ENCODE results near the gene TDG. TPM values are rescaled to one million over a fixed set of nuclear protein-coding genes. Genes with fewer than 3 reads are reported as not detected.
"Not testable (repeated sequence)": the region's sequence is repeated elsewhere in the genome, so short reads cannot be mapped to it uniquely, and the experiment has no call there.

Gene TDG
- total RNA-seq, 2 donors from 2014 or later = 53.4 to 58.1 TPM

DNA sequence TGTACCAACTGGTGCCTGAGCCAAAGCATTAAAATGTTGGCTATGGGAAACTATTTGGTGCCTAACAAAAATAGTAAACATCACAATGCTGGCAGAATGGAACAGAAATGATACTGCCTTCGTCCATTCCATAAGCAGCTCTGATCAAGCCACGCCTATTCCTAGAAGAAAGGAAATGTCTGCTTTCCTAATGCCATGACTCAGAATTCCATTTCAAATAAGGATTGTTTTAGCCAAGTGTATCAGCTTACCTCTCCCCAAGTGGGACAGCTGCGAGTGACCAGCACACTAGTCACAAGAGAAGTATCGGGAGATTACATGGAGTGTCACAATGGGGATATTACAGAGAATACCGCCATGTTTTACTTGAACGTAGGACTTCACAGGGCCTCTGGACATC lies 45.6 kb downstream of the TDG start:
- Mint-ChIP-seq H3K4me1 (no peaks in the 10 kb centered on the region), H3K4me3 (no peak overlapping the region)
- 76 to 80% methylated on average over 5 to 6 of the region's 6 CpGs for WGBS, 2 experiments (ENCODE audit: insufficient coverage in 1 of 2, insufficient read length in 1 of 2)

DNA sequence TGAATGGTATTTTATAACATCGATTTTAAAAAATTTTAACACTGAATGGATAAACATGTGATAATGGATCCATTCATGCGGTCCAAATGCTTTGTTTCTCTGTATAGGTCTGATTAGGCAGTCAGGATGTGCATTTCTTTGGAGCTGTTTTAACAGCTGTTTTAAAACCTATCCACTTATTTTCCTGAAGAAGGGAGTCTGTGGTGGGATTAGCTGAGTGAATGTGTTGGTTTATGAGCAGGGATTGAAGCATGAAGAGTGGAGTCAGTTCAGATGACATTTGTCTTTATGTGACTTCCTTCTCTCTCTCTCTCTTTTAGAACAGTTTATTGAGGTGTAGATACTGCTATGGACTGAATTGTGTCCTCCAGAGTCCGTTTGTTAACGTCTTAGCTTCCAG lies 46.7 kb downstream of the TDG start:
- no peaks in the 10 kb centered on the region for H3K27me3 ChIP-seq (ENCODE audit: control insufficient read depth, insufficient read depth, low read length, poor library complexity, severe bottlenecking)
- no peak overlapping the region for H3K27ac ChIP-seq (ENCODE audit: low read depth, low read length)
- Mint-ChIP-seq H3K36me3 (ENCODE audit: low read depth) (no peaks in the 10 kb centered on the region), H3K4me3 (no peak overlapping the region), H3K9me3 (peaks cover 9% of the 10 kb centered on the region), H3K27ac (no peak overlapping the region), H3K4me1 (no peaks in the 10 kb centered on the region), H3K27me3 (ENCODE audit: insufficient read depth) (no peaks in the 10 kb centered on the region)
- no peaks in the 10 kb centered on the region for H3K9me3 ChIP-seq (ENCODE audit: control insufficient read depth, low read length)
- 71 to 96% methylated on average over 3 to 4 of the region's 4 CpGs for WGBS, 2 experiments (ENCODE audit: insufficient coverage in 1 of 2, insufficient read length in 1 of 2)
- H3K4me1 ChIP-seq (ENCODE audit: control insufficient read depth, insufficient read depth, low read length) = no peaks in the 10 kb centered on the region
- no peaks in the 10 kb centered on the region for H3K36me3 ChIP-seq (ENCODE audit: control insufficient read depth, insufficient read depth, low read length)
- no peak overlapping the region for H3K4me3 ChIP-seq (ENCODE audit: low read length)
- TF ChIP-seq, protein P1, sequence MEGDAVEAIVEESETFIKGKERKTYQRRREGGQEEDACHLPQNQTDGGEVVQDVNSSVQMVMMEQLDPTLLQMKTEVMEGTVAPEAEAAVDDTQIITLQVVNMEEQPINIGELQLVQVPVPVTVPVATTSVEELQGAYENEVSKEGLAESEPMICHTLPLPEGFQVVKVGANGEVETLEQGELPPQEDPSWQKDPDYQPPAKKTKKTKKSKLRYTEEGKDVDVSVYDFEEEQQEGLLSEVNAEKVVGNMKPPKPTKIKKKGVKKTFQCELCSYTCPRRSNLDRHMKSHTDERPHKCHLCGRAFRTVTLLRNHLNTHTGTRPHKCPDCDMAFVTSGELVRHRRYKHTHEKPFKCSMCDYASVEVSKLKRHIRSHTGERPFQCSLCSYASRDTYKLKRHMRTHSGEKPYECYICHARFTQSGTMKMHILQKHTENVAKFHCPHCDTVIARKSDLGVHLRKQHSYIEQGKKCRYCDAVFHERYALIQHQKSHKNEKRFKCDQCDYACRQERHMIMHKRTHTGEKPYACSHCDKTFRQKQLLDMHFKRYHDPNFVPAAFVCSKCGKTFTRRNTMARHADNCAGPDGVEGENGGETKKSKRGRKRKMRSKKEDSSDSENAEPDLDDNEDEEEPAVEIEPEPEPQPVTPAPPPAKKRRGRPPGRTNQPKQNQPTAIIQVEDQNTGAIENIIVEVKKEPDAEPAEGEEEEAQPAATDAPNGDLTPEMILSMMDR (conservative IDR thresholded peaks at IDR 0.05) = no peak
- no peak overlapping the region for H3K9ac ChIP-seq (ENCODE audit: extremely low read depth, low read length, poor library complexity, severe bottlenecking)
- DNase-seq = no peak

More for the DNA sequence above, 45.6 kb downstream of the TDG start:
- H3K27ac ChIP-seq (ENCODE audit: low read depth, low read length) = no peak overlapping the region
- H3K36me3 Mint-ChIP-seq (ENCODE audit: low read depth) = no peaks in the 10 kb centered on the region
- H3K4me1 ChIP-seq (ENCODE audit: control insufficient read depth, insufficient read depth, low read length) = no peaks in the 10 kb centered on the region
- DNase-seq = no peak
- no peaks in the 10 kb centered on the region for H3K36me3 ChIP-seq (ENCODE audit: control insufficient read depth, insufficient read depth, low read length)
- H3K27ac Mint-ChIP-seq = no peak overlapping the region
- H3K9me3 ChIP-seq (ENCODE audit: control insufficient read depth, low read length) = no peaks in the 10 kb centered on the region
- TF ChIP-seq, protein P1 (conservative IDR thresholded peaks at IDR 0.05) = no peak
- H3K9ac ChIP-seq (ENCODE audit: extremely low read depth, low read length, poor library complexity, severe bottlenecking) = no peak overlapping the region
- peaks cover 9% of the 10 kb centered on the region for H3K9me3 Mint-ChIP-seq
- no peaks in the 10 kb centered on the region for H3K27me3 ChIP-seq (ENCODE audit: control insufficient read depth, insufficient read depth, low read length, poor library complexity, severe bottlenecking)
- no peak overlapping the region for H3K4me3 ChIP-seq (ENCODE audit: low read length)
- H3K27me3 Mint-ChIP-seq (ENCODE audit: insufficient read depth) = peaks cover 3% of the 10 kb centered on the region

DNA sequence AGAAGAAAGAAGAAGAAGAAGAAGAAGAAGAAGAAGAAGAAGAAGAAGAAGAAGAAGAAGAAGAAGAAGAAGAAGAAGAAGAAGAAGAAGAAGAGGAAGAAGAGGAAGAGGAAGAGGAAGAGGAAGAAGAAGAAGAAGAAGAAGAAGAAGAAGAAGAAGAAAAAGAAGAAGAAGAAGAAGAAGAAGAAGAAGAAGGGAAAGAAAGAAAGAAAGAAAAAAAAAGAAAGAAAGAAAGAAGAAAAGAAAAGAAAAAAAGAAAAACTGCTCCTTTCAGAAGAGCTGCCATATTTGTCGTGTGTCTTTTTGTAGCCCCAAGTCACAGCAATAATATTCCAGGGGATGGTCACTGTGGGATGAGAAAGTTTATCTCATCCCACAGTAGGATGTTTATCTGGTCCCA lies 56.2 kb downstream of the TDG start:
- H3K36me3 ChIP-seq (ENCODE audit: control insufficient read depth, insufficient read depth, low read length); H3K4me3 ChIP-seq (ENCODE audit: low read length); H3K27me3 ChIP-seq (ENCODE audit: control insufficient read depth, insufficient read depth, low read length, poor library complexity, severe bottlenecking); H3K36me3 Mint-ChIP-seq (ENCODE audit: low read depth); H3K4me3 Mint-ChIP-seq; H3K27ac Mint-ChIP-seq; H3K4me1 ChIP-seq (ENCODE audit: control insufficient read depth, insufficient read depth, low read length); H3K4me1 Mint-ChIP-seq; DNase-seq; H3K9ac ChIP-seq (ENCODE audit: extremely low read depth, low read length, poor library complexity, severe bottlenecking); H3K27ac ChIP-seq (ENCODE audit: low read depth, low read length): not testable (repeated sequence)
- H3K9me3 ChIP-seq (ENCODE audit: control insufficient read depth, low read length) = peaks cover 12% of the 10 kb centered on the region
- Mint-ChIP-seq H3K27me3 (ENCODE audit: insufficient read depth) (peaks cover 18% of the 10 kb centered on the region), H3K9me3 (peaks cover 14% of the 10 kb centered on the region)
- 82 to 90% methylated on average over 1 of the region's 1 CpG for WGBS, 2 experiments (ENCODE audit: insufficient coverage in 1 of 2, insufficient read length in 1 of 2)

DNA sequence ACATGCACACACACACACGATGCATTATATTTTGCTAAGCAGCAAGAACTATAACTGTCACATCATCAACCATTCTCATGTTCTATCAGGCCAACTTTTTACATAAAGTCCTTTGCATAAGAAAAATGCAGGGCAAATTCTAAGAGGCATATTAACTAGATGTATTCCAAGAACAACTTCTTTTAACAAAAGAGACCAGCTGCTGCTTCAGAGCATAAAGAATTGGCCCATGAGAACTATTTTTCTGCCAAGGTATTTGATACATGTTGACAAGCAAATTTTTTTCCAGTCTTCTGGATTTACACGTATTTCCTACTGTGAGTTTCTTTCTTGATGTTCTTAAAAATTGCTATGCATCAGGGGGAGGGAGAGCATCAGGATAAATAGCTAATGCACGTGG lies 57.1 kb downstream of the TDG start:
- H3K4me3 Mint-ChIP-seq = no peak overlapping the region
- no peak for DNase-seq
- no peaks in the 10 kb centered on the region for H3K4me1 Mint-ChIP-seq
- TF ChIP-seq, protein P1 (conservative IDR thresholded peaks at IDR 0.05) = no peak
- Histone ChIP-seq H3K27ac (ENCODE audit: low read depth, low read length) (no peak overlapping the region), H3K9me3 (ENCODE audit: control insufficient read depth, low read length) (peaks cover 12% of the 10 kb centered on the region), H3K9ac (ENCODE audit: extremely low read depth, low read length, poor library complexity, severe bottlenecking) (no peak overlapping the region), H3K36me3 (ENCODE audit: control insufficient read depth, insufficient read depth, low read length) (no peaks in the 10 kb centered on the region), H3K4me3 (ENCODE audit: low read length) (no peak overlapping the region), H3K4me1 (ENCODE audit: control insufficient read depth, insufficient read depth, low read length) (no peaks in the 10 kb centered on the region), H3K27me3 (ENCODE audit: control insufficient read depth, insufficient read depth, low read length, poor library complexity, severe bottlenecking) (no peaks in the 10 kb centered on the region)
- peaks cover 14% of the 10 kb centered on the region for H3K9me3 Mint-ChIP-seq
- WGBS, 2 experiments (ENCODE audit: insufficient coverage in 1 of 2, insufficient read length in 1 of 2) = 38 to 80% methylated on average over 1 to 3 of the region's 3 CpGs
- H3K36me3 Mint-ChIP-seq (ENCODE audit: low read depth) = no peaks in the 10 kb centered on the region
- H3K27me3 Mint-ChIP-seq (ENCODE audit: insufficient read depth) = peaks cover 18% of the 10 kb centered on the region
- H3K27ac Mint-ChIP-seq = no peak overlapping the region
